Cardiac fibroblast (primary cell): ENCODE results near the gene AZU1.
"Not testable (repeated sequence)": the region's sequence is repeated elsewhere in the genome, so short reads cannot be mapped to it uniquely, and the experiment has no call there.

Source experiments
- DNase-seq, 2 donors: peaks; one replicate each; pipeline versions ENCODE4 v3.0.0 to v3.0.0-alpha.2; 2010; ENCODE audit warnings: low read depth in 2 of 2
- H3K4me3 ChIP-seq, 2 donors: replicated peaks in 1 of 2; 1 replicate in 1 of 2; 2 replicates in 1 of 2; pipeline ENCODE4 v1.5.1; 2011; ENCODE audit warnings: low read depth in 2 of 2, low read length in 2 of 2, mild to moderate bottlenecking in 2 of 2, moderate library complexity in 1 of 2
- TF ChIP-seq, protein P1 (sequence below): IDR thresholded peaks from one replicate; pipeline ENCODE4 v1.5.1; 2011; ENCODE audit warnings: low read depth, mild to moderate bottlenecking, low read length, inconsistent platforms

Gene AZU1

DNA sequence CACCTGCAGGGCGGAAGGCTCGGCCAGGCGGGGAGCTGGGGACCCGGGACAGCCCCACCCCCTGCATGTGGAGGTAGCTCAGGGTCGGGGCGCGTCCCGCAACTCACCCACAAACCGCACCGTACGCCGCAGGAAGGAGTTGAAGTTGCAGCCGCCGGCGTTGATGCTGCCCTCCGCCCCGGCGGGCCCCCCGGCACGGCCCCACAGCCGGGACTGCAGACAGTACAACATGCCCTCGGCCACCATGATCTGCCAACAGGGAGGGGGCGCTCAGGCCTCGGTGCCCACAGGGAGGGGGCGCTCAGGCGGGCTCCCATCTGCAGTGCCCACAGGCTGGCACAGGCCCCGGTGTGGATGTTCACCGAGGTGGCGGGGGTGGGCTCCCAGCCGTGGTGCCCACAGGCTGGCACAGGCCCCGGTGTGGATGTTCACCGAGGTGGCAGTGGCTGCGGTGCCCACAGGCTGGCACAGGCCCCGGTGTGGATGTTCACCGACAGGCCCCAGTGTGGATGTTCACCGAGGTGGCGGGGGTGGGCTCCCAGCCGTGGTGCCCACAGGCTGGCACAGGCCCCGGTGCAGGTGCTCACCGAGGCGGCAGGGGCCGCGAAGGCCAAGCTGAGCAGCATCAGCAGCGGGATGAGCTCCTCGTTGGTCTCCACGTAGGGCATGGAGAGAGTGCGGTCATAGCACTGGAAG lies 12.4 kb upstream of the AZU1 start:
- H3K4me3 ChIP-seq, result no peak overlapping the region
- TF ChIP-seq, protein P1, sequence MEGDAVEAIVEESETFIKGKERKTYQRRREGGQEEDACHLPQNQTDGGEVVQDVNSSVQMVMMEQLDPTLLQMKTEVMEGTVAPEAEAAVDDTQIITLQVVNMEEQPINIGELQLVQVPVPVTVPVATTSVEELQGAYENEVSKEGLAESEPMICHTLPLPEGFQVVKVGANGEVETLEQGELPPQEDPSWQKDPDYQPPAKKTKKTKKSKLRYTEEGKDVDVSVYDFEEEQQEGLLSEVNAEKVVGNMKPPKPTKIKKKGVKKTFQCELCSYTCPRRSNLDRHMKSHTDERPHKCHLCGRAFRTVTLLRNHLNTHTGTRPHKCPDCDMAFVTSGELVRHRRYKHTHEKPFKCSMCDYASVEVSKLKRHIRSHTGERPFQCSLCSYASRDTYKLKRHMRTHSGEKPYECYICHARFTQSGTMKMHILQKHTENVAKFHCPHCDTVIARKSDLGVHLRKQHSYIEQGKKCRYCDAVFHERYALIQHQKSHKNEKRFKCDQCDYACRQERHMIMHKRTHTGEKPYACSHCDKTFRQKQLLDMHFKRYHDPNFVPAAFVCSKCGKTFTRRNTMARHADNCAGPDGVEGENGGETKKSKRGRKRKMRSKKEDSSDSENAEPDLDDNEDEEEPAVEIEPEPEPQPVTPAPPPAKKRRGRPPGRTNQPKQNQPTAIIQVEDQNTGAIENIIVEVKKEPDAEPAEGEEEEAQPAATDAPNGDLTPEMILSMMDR, result no peak
- DNase-seq, result no peak

DNA sequence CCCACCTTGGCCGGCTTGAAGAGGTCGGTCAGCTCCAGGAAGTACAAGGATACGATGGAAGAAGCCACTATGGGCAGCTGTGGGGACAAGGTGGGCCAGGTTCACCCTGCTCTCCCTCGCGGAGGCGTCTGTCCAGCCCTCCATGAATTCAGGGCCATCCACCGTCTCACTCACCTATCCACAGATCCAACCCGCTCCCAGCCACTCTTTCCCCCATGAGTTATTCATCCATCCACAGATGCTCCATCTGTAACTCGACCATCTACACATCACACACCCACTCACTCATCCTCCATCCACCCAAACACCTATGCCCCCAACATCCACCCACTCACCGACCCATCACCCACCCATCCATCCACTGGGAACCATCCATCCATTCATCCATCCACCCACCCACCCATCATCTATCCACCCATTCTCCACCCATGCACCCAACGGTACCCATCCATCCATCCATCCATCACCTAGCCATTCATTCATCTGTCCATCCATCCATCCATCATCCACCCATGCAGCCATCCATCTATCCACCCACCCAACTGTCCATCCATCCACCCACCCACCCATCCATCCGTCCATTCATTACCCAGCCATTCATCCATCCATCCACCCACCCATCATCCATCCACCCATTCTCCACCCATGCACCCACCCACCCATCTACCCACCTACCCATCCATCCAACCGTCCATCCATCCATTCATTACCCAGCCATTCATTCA lies 11.7 kb upstream of the AZU1 start:
- no peak for DNase-seq
- no peak overlapping the region for H3K4me3 ChIP-seq
- TF ChIP-seq, protein P1, result no peak

GRCh38 chr19:816500-816857 lies 11.2 kb upstream of the AZU1 start:
- TF ChIP-seq, protein P1, result no peak
- no peak overlapping the region for H3K4me3 ChIP-seq
- no peak for DNase-seq

DNA sequence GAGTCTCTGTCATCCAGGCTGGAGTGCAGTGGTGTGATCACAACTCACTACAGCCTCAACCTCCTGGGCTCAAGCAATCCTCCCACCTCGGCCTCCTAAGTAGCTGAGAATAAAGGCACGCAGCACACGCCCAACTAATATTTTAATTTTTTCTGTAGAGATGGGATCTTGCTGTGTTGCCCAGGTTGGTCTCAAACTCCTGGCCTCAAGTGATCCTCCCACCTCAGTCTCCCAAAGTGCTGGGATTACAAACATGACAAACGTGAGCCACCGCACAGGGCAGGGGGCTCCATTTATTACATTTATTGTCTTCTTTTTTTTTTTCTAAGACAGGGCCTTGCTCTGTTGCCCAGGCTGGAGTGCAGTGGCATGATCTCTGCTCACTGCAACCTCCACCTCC lies 7.4 kb upstream of the AZU1 start:
- not testable (repeated sequence) for H3K4me3 ChIP-seq, DNase-seq

DNA sequence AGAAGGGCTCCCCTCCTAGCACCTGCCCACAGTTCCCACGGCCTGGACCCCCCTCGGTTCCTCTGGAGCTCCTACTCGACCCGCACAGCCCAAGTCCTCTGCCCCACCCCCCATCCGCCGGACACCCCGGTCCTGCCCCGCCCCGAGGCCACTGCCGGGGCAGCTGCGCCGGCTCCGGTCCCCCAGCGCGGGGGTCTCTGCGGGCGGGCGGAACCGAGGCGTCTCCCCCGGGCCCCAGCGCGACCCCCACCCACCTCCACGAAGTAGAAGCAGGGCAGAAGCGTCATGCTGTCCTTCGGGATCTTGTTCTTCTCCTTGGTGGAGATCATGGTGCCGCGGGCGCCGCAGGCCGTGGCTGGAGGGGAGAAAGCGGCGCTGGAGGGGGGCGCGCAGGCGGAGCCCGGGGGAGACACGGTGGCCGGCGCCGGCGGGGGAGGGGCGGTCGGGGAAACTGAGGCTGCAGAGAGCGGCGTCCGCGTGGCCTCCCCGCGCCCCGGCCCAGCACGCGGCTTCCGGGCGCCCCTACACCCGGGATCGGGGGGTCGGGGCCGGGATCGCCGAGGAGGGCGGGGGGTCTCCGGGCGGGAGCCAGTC lies 6.3 kb upstream of the AZU1 start:
- DNase-seq, result no peak
- TF ChIP-seq, protein P1, result no peak
- peak overlapping the region; percentile 26 to 27 for H3K4me3 ChIP-seq

GRCh38 chr19:821825-822503 lies 5.7 kb upstream of the AZU1 start, which contains the start of gene PLPPR3:
Gene PLPPR3 (minus strand): TSS chr19:821955. CDS start chr19:821559, 396 bp downstream.
- no peak for DNase-seq
- TF ChIP-seq, protein P1, result no peak
- H3K4me3 ChIP-seq, result peak within 1 kb of the TSS; percentile 26 to 27
